ENCODE results near the gene SLC13A4. TPM values are rescaled to one million over a fixed set of nuclear protein-coding genes. Genes with fewer than 3 reads are reported as not detected.

Gene SLC13A4
- total RNA-seq, 2 experiments from 2014 or later, result not detected

DNA sequence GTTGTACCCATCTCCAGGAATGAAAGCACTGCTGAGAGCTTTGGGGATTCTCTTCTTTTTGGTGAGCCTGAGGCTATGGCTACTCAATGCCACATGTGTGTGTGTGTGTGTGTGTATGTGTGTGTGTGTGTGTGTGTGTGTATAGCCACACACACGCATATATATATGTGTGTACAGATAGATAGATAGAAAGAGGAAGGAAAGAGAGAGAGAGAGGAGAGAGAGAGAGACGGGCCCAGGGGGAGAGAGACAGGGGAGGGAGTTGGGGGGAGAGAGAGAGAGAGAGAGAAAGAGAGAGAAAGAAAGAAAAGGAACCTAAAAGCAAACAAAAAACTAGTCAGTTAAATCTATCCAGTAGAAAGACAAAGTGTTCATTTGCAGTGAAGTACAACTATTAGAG, 8.3 kb downstream of the SLC13A4 start:
- CTCF ChIA-PET, result no interaction called here

DNA sequence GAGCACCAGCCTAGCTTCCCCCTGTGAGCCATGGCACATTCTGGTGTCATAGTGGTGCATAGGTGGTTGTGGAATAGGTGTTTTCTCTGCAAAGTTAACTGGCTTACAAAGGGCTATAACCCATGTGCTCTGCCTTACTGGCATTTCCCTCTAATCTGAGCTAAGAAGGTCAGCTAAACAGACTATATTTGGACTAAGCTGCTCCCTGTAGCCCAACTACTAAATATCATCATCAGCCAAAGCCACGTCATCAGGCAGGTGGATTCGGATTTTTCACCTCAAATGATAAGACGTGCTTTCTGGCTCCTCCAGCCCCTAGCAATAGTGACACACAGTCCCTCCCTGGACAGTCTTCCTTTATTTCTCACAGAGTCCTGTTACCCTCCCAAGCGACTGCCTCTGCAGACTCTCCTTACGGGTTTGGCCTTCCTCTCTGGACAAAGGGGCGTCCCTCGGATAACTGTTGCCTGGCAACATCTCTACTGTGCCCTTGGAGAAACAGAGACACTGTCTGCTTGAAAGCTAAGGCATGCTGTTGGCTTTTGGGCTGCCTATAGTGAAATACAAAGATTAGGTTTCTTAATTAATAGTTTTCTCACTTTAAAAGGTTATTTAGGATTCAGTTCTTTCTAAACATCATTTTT, 9.1 kb downstream of the SLC13A4 start:
- CTCF ChIA-PET, result no interaction called here
- no peak for ATAC-seq
- no peaks in the 10 kb centered on the region for H3K36me3 Mint-ChIP-seq
- no peaks in the 10 kb centered on the region for H3K4me1 Mint-ChIP-seq
- no peaks in the 10 kb centered on the region for H3K9me3 Mint-ChIP-seq (ENCODE audit: low read depth)
- H3K4me3 Mint-ChIP-seq, result no peak overlapping the region
- H3K27me3 Mint-ChIP-seq, result peaks cover 25% of the 10 kb centered on the region
- no peak overlapping the region for H3K27ac Mint-ChIP-seq
- DNase-seq, result no peak

More for the DNA sequence above, 8.3 kb downstream of the SLC13A4 start:
- peaks cover 25% of the 10 kb centered on the region for H3K27me3 Mint-ChIP-seq
- no peak overlapping the region for H3K27ac Mint-ChIP-seq
- ATAC-seq, result no peak
- H3K9me3 Mint-ChIP-seq (ENCODE audit: low read depth), result no peaks in the 10 kb centered on the region
- H3K36me3 Mint-ChIP-seq, result no peaks in the 10 kb centered on the region
- no peak overlapping the region for H3K4me3 Mint-ChIP-seq
- no peaks in the 10 kb centered on the region for H3K4me1 Mint-ChIP-seq
- no peak for DNase-seq

DNA sequence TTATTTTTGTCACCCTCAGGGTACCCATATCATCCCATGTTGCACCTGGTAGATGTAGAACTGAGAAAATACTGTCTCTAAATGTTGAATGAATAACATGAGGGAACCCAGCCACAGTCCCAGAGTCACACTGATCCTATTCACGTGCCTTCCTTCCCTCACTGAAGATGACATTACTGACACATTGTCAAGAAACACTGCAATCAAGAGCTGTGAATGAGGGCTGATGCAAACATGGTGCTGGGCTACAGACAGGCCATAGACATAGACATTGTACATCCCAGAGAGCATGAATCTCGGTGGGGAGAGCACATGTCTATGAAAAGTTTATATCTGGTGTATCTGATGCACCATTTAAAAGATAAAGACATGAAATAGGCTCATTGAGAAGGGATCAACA, 9.8 kb downstream of the SLC13A4 start:
- Mint-ChIP-seq H3K36me3 (no peaks in the 10 kb centered on the region), H3K27me3 (peaks cover 21% of the 10 kb centered on the region), H3K4me3 (no peak overlapping the region), H3K27ac (no peak overlapping the region), H3K4me1 (peaks cover under 1% of the 10 kb centered on the region), H3K9me3 (ENCODE audit: low read depth) (no peaks in the 10 kb centered on the region)
- CTCF ChIA-PET, result no interaction called here
- no peak for ATAC-seq
- DNase-seq, result no peak

DNA sequence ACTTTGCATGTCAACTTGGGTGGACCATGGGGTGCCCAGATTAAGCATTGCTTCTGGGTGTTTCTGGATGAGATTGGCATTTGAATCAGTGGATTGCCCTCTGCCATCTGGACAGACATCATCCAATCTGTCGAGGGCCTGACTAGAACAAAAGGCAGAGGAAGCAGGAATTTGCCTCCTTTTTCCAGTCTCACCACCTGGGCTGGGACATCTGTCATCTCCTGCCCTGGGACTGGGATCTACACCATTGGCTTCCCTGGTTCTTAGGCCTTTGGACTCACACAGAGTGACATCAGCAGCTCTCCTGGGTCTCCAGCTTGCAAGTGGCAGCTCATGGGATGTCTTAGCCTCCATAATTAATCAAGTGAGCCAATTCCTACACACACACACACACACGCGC, 10.3 kb downstream of the SLC13A4 start:
- DNase-seq (no peak), ATAC-seq (no peak)
- Mint-ChIP-seq H3K9me3 (ENCODE audit: low read depth) (no peaks in the 10 kb centered on the region), H3K27ac (no peak overlapping the region), H3K4me3 (no peak overlapping the region), H3K4me1 (peaks cover 5% of the 10 kb centered on the region), H3K27me3 (peaks cover 19% of the 10 kb centered on the region), H3K36me3 (no peaks in the 10 kb centered on the region)
- CTCF ChIA-PET, result no interaction called here

DNA sequence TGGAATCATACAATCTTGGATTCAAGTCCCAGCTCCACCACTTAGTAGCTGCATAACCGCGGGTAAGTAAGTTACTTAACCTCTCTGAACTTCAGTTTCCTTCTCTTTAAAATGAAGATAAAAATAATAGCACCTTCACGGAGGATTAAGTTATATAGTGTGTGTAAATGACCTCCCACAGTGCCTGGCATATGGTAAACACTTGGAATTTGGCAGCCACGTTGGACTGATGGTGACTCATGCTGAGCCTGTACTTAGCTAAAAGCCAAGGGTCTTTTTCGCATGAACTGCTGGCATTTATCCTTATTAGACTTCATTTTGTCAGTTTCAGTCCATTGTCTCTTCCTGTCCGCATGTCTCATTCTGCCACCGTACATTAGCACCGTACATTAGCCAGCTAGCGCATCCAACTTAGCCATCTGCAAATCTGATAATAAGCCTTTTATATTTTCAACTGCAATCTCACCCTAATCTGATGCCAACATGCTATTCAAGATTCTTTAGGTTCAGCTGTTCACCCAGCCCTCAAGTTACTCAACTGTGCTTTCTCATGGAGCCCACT, 11.2 kb downstream of the SLC13A4 start:
- H3K36me3 Mint-ChIP-seq, result no peaks in the 10 kb centered on the region
- H3K27ac Mint-ChIP-seq, result no peak overlapping the region
- H3K27me3 Mint-ChIP-seq, result peaks cover 19% of the 10 kb centered on the region
- H3K4me1 Mint-ChIP-seq, result peaks cover 5% of the 10 kb centered on the region
- no peak for ATAC-seq
- DNase-seq, result no peak
- CTCF ChIA-PET, result no interaction called here
- H3K9me3 Mint-ChIP-seq (ENCODE audit: low read depth), result no peaks in the 10 kb centered on the region
- H3K4me3 Mint-ChIP-seq, result no peak overlapping the region

DNA sequence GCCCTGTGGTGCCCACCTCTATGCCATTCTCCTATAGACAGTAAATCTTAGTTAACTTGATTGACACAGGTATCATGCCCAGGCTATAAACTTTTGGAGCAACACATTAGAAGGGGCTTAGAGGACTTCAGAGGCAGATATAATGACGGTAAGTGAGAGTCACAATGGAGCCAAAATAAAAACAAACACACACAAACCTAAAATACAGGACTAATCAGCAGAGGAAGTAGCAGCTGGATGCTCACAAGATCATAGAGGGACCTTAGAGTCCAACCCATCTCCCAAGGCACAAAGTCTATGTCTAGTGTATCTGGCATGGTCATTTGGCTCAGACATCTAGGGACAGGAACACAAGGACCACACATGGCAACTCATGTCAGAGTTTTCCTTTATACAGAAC, 12.3 kb downstream of the SLC13A4 start:
- CTCF ChIA-PET, result no interaction called here
- H3K27ac Mint-ChIP-seq, result no peak overlapping the region
- no peak for DNase-seq
- H3K4me1 Mint-ChIP-seq, result peaks cover 5% of the 10 kb centered on the region
- no peak overlapping the region for H3K4me3 Mint-ChIP-seq
- no peaks in the 10 kb centered on the region for H3K36me3 Mint-ChIP-seq
- no peak for ATAC-seq
- no peaks in the 10 kb centered on the region for H3K9me3 Mint-ChIP-seq (ENCODE audit: low read depth)
- peaks cover 19% of the 10 kb centered on the region for H3K27me3 Mint-ChIP-seq

DNA sequence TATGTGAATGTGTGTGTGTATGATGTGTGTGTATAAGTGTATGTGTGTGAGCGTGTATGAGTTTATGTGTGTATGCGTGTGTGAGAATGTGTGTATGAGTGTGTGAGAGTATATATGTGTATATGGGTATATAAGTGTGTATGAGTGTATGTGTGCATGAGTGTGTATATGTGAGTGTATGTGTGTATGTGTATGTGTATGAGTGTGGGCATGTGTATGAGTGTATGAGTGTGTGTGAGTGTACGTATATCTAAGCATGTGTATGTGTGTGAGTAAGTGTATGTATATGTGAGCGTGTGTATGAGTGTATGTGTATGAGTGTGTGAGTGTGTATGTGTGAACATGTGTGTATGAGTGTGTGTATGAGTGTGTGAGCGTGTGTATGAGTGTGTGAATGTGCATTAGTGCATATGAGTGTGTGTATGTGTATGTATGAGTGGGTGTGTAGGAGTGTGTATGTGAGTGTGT, 12.9 kb downstream of the SLC13A4 start:
- no peaks in the 10 kb centered on the region for H3K36me3 Mint-ChIP-seq
- CTCF ChIA-PET, result no interaction called here
- H3K27me3 Mint-ChIP-seq, result peaks cover 16% of the 10 kb centered on the region
- ATAC-seq (no peak), DNase-seq (no peak)
- H3K4me3 Mint-ChIP-seq, result no peak overlapping the region
- H3K9me3 Mint-ChIP-seq (ENCODE audit: low read depth), result no peaks in the 10 kb centered on the region
- no peak overlapping the region for H3K27ac Mint-ChIP-seq
- peaks cover 5% of the 10 kb centered on the region for H3K4me1 Mint-ChIP-seq

DNA sequence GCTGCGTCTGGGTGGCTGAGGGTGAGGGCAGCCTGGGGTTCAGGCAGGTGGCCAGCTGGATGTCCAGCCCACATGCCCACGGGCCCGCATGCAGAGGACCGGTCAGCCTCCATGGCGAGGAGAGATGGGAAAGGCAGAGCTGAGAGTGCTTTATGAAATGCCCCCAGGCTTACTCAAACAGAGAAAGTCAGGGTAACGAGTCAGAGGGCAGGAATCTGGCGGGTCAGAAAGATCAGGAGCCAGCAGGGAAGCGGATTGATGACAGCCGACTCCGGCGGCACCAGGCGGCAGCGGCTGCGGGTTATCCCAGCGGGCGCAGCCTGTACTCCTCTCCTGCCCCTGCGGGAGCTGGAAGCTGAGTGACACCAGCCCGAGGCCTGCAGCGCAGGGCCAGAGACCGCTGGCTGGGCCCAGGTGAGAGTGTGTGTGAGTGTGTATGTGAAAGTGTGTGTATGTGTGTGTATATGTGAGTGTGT, 13.4 kb downstream of the SLC13A4 start:
- peaks cover 5% of the 10 kb centered on the region for H3K4me1 Mint-ChIP-seq
- DNase-seq (no peak), ATAC-seq (no peak)
- H3K9me3 Mint-ChIP-seq (ENCODE audit: low read depth), result no peaks in the 10 kb centered on the region
- peaks cover 10% of the 10 kb centered on the region for H3K27me3 Mint-ChIP-seq
- no peaks in the 10 kb centered on the region for H3K36me3 Mint-ChIP-seq
- CTCF ChIA-PET, result interaction anchor here (5.8 kb wide), 1 partner anchor 40 kb away, joined by 40 read pairs; no protein-coding TSS in a partner anchor
- no peak overlapping the region for H3K4me3 Mint-ChIP-seq
- no peak overlapping the region for H3K27ac Mint-ChIP-seq

DNA sequence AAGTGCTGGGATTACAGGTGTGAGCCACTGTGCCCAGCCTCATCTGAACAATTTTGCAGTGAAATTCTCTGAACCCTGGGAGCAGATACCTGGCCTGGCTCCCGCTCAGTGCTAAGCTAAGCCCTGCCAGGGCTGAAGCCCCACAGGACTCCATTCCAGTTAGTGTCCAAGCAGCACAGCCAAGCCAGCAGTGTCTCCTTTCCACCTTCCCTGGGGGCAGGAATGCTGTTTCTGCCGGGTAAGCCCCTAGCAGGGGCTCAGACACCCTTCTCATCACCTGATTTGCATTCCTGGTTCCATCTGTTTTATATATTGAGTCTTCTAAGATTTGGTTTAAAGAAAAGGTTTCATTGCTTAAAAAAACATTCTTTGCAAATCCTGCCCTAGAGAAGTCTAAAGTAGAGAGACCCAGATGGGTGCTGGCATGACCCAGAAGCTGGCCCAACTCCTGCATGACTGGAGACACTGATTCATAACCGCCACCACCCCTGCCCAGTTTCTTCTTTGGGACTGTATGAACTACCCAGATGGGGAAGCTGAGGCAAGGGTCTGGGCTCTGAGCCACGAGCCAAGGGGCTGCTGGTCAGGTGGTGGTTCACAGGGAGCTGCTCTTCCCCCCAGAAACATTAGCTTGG, 14.0 kb downstream of the SLC13A4 start:
- ATAC-seq (no peak), DNase-seq (no peak)
- H3K4me3 Mint-ChIP-seq, result no peak overlapping the region
- no peaks in the 10 kb centered on the region for H3K36me3 Mint-ChIP-seq
- CTCF ChIA-PET, result interaction anchor here (5.8 kb wide), 1 partner anchor 40 kb away, joined by 40 read pairs; no protein-coding TSS in a partner anchor
- H3K27me3 Mint-ChIP-seq, result peaks cover 9% of the 10 kb centered on the region
- no peak overlapping the region for H3K27ac Mint-ChIP-seq
- no peaks in the 10 kb centered on the region for H3K9me3 Mint-ChIP-seq (ENCODE audit: low read depth)
- peaks cover 5% of the 10 kb centered on the region for H3K4me1 Mint-ChIP-seq

DNA sequence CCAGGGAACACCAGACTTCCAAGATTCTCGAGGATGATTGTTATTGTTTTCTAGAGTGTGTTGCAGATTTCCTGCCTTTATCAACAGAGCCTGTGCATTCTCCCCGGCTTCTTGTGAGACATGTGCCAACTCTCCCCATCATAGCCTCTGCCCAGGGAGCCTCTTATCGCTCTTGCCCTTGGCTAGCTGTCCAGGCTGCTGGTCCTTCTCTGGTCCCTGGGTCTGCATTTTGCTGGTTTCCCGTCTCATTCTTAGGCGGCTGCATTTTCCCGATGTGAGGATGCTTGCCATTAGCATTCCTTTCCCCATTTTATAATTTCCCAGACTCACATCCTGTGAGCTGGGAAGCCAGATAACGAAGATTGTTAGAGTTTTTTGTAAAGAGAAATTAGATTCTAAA, 15.2 kb downstream of the SLC13A4 start:
- H3K9me3 Mint-ChIP-seq (ENCODE audit: low read depth), result no peaks in the 10 kb centered on the region
- no peak for ATAC-seq
- H3K36me3 Mint-ChIP-seq, result no peaks in the 10 kb centered on the region
- CTCF ChIA-PET, result interaction anchor here (0.6 to 5.8 kb wide), 3 partner anchors 12 to 515 kb away, joined by 3 to 40 read pairs (median 3); no protein-coding TSS in a partner anchor
- DNase-seq, result no peak
- H3K27me3 Mint-ChIP-seq, result no peaks in the 10 kb centered on the region
- H3K4me3 Mint-ChIP-seq, result no peak overlapping the region
- H3K27ac Mint-ChIP-seq, result no peak overlapping the region
- peaks cover 5% of the 10 kb centered on the region for H3K4me1 Mint-ChIP-seq

DNA sequence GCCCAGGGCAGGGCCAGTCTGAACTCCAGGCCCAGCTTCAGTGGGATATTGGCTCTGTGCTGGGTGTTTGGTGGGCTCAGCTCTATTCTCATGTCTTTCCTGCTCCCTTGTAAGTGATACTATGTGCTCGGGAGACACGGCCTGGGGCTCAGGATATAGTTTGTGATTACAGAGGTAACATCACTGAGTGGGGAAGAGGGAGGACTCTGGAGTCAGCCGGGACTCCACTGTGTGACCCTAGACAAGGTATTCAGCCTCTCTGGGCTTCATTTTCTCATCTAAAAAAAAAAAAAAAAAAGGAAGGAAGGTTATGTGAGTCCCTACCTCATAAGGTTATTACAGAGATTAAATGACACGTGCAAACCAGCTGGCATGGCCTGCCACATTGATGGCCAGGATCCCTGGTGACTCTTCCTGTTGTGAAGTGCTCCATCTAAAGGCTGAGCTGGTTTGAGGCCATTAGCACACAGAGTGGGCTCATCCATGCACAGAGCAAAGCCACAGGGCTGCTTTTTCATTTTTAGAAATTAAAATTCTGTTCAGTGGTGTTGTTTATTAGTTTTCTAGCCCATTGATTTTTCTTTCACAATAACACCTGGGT, 15.7 kb downstream of the SLC13A4 start:
- DNase-seq, result no peak
- Mint-ChIP-seq H3K4me3 (no peak overlapping the region), H3K9me3 (ENCODE audit: low read depth) (no peaks in the 10 kb centered on the region), H3K36me3 (no peaks in the 10 kb centered on the region), H3K4me1 (peaks cover 5% of the 10 kb centered on the region), H3K27me3 (no peaks in the 10 kb centered on the region), H3K27ac (no peak overlapping the region)
- CTCF ChIA-PET, result interaction anchor here (0.6 to 5.8 kb wide), 5 partner anchors 11 to 515 kb away, joined by 3 to 40 read pairs (median 3); no protein-coding TSS in a partner anchor
- no peak for ATAC-seq

DNA sequence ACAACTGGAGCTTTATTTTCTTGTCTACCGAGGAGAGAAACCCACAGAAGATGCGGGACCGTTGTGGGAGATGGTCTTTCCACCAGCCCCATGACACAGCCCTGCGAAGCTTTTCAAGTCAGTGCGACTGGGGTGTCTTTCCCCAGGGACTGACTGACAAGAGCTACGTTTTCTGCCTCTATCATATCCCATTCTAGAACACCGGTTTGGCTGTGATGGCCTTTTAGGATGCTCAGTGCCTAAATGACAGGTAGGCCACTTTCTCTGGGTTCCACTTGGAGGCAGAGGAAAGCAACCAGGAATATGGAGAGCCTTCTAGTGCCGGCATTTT, 16.9 kb downstream of the SLC13A4 start:
- peaks cover 5% of the 10 kb centered on the region for H3K4me1 Mint-ChIP-seq
- no peak for ATAC-seq
- CTCF ChIA-PET, result interaction anchor here (0.7 to 5.8 kb wide), 7 partner anchors 10 to 781 kb away, joined by 3 to 40 read pairs (median 3); no protein-coding TSS in a partner anchor
- H3K27ac Mint-ChIP-seq, result no peak overlapping the region
- DNase-seq, result no peak
- no peak overlapping the region for H3K4me3 Mint-ChIP-seq
- no peaks in the 10 kb centered on the region for H3K36me3 Mint-ChIP-seq
- no peaks in the 10 kb centered on the region for H3K27me3 Mint-ChIP-seq
- no peaks in the 10 kb centered on the region for H3K9me3 Mint-ChIP-seq (ENCODE audit: low read depth)

DNA sequence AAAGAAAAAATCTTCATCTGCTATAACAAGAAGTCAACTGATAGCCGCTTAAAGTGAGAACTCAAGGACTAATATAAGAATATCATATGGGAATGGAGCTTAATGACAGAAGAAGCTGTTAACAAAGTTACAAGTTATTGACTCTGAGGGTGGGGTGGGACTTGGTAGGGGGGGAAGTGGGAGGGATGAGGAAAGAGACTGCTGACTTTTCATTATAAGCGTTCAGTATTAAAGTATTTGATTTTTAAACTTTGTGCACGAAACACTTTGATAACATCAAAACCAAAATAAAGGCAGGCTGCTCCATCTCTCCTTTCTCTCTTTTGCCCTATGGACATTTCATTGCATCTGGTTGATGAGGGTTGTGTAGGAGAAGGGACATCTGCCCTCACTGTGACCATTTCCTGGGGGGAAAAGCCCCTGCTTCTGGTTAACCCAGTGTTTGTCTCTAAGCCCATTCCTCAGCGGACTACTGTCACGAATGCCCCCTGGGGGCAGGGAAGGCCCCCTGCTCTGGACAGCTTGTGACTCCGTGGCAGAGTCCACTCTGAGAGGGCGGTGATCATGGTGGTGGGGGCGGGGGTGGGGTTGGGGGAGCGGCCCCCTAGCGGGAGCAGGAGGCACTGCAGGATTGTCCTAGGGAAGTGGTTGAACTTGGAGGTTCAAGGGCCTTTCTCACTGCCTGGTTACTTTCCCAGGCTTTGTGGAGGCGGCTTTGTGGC, 17.4 kb downstream of the SLC13A4 start:
- CTCF ChIA-PET, result interaction anchor here (0.9 to 5.8 kb wide), 5 partner anchors 10 to 428 kb away, joined by 3 to 40 read pairs (median 5); no protein-coding TSS in a partner anchor
- peaks cover 5% of the 10 kb centered on the region for H3K4me1 Mint-ChIP-seq
- no peaks in the 10 kb centered on the region for H3K27me3 Mint-ChIP-seq
- H3K27ac Mint-ChIP-seq, result no peak overlapping the region
- ATAC-seq (no peak), DNase-seq (no peak)
- H3K9me3 Mint-ChIP-seq (ENCODE audit: low read depth), result no peaks in the 10 kb centered on the region
- no peaks in the 10 kb centered on the region for H3K36me3 Mint-ChIP-seq
- no peak overlapping the region for H3K4me3 Mint-ChIP-seq
